Measurements from ENCODE around the gene TACC3. TPM values are rescaled to one million over a fixed set of nuclear protein-coding genes. Genes with fewer than 3 reads are reported as not detected.

TACC3 gene
- total and polyA plus RNA-seq, 2 donors (not counting 1 experiment from before 2014, with no cell fraction given): 7.3 to 10.2 TPM

DNA sequence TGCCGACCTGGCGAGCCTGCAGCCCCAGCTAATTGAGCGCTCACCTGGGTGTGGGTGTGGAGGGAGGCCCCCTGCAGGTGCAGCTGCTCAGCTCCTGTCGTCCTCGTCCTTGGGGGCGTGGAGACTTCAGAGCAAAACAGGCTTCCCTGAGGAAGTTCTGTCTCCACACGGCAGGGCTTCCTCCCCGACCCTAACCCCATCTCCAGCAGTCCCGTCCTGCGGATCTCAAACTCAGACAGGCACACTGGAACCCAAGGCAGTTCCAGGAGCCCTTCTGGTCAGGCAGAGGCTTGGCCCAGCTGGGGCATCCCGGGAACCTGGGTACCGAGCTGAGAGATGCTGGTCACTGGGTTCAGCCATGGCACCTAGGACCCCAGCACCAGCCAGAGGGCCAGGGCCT lies 24.4 kb downstream of the TACC3 start:
- DNase-seq (ENCODE audit: low read depth in 2 of 2): no peak
- Histone ChIP-seq H4K20me1 (ENCODE audit: control insufficient read depth, extremely low read depth, insufficient read depth, low read length) (peaks cover 2% of the 10 kb centered on the region), H3K9ac (ENCODE audit: insufficient read depth, low read length) (no peak overlapping the region), H3K4me2 (ENCODE audit: extremely low read depth, insufficient read depth, low read length) (no peak overlapping the region), H2AFZ (ENCODE audit: low read length) (no peak overlapping the region), H3K36me3 (ENCODE audit: control insufficient read depth, insufficient read depth, low read length) (peaks cover 14% of the 10 kb centered on the region), H3K9me3 (ENCODE audit: control insufficient read depth, insufficient read depth, low read depth, low read length) (no peaks in the 10 kb centered on the region), H3K79me2 (ENCODE audit: control insufficient read depth, insufficient read depth, low read length) (no peaks in the 10 kb centered on the region), H3K27ac (ENCODE audit: insufficient read depth, low read length) (no peak overlapping the region), H3K4me3 (replicated peaks in 1 of 4; ENCODE audit: control extremely low read depth in 1 of 4, insufficient read depth in 1 of 4, low read depth in 3 of 4, low read length in 4 of 4) (no peak overlapping the region), H3K4me1 (ENCODE audit: control insufficient read depth, extremely low read depth, insufficient read depth, low read length) (no peaks in the 10 kb centered on the region), H3K27me3 (ENCODE audit: control insufficient read depth, insufficient read depth, low read length) (no peaks in the 10 kb centered on the region)
- TF ChIP-seq, protein P1, sequence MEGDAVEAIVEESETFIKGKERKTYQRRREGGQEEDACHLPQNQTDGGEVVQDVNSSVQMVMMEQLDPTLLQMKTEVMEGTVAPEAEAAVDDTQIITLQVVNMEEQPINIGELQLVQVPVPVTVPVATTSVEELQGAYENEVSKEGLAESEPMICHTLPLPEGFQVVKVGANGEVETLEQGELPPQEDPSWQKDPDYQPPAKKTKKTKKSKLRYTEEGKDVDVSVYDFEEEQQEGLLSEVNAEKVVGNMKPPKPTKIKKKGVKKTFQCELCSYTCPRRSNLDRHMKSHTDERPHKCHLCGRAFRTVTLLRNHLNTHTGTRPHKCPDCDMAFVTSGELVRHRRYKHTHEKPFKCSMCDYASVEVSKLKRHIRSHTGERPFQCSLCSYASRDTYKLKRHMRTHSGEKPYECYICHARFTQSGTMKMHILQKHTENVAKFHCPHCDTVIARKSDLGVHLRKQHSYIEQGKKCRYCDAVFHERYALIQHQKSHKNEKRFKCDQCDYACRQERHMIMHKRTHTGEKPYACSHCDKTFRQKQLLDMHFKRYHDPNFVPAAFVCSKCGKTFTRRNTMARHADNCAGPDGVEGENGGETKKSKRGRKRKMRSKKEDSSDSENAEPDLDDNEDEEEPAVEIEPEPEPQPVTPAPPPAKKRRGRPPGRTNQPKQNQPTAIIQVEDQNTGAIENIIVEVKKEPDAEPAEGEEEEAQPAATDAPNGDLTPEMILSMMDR (conservative IDR thresholded peaks at IDR 0.05 in 1 of 2, IDR thresholded peaks at IDR 0.05 in 1 of 2; ENCODE audit: low read depth in 1 of 2, low read length in 2 of 2): no peak
- TF ChIP-seq EZH2 (IDR thresholded peaks at IDR 0.05; ENCODE audit: low read length, missing control alignments): no peak

DNA sequence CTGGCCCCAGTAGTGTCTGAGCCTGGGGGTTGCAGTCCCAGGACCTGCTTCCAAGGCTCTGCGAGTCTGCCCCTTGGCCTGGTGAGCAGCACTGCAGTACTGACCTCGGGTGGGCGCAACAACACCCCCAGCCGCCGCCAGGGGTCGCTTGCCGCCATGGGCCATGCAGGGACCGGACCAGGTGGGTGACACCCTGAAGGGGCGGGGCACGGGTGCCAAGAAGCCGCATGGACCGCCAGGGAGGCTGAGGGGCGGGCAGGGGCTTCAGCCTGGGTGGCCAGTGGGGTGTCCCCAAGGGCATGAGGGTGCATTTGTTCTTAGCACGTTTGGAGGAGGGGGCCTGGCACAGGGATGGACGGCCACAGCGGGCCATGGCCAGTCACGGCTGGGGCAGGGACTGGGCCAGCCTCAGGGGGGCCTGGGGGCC lies 25.0 kb downstream of the TACC3 start:
- Histone ChIP-seq H3K9me3 (ENCODE audit: control insufficient read depth, insufficient read depth, low read depth, low read length) (no peaks in the 10 kb centered on the region), H3K4me2 (ENCODE audit: extremely low read depth, insufficient read depth, low read length) (no peak overlapping the region), H3K9ac (ENCODE audit: insufficient read depth, low read length) (no peak overlapping the region), H3K79me2 (ENCODE audit: control insufficient read depth, insufficient read depth, low read length) (no peaks in the 10 kb centered on the region), H3K36me3 (ENCODE audit: control insufficient read depth, insufficient read depth, low read length) (peaks cover 11% of the 10 kb centered on the region), H3K4me1 (ENCODE audit: control insufficient read depth, extremely low read depth, insufficient read depth, low read length) (no peaks in the 10 kb centered on the region), H2AFZ (ENCODE audit: low read length) (no peak overlapping the region), H3K4me3 (replicated peaks in 1 of 4; ENCODE audit: control extremely low read depth in 1 of 4, insufficient read depth in 1 of 4, low read depth in 3 of 4, low read length in 4 of 4) (no peak overlapping the region), H3K27ac (ENCODE audit: insufficient read depth, low read length) (no peak overlapping the region), H3K27me3 (ENCODE audit: control insufficient read depth, insufficient read depth, low read length) (no peaks in the 10 kb centered on the region), H4K20me1 (ENCODE audit: control insufficient read depth, extremely low read depth, insufficient read depth, low read length) (peaks cover 2% of the 10 kb centered on the region)
- DNase-seq (ENCODE audit: low read depth in 2 of 2): peak; percentile 54 to 57
- no peak for TF ChIP-seq EZH2 (IDR thresholded peaks at IDR 0.05; ENCODE audit: low read length, missing control alignments)
- TF ChIP-seq, protein P1 (conservative IDR thresholded peaks at IDR 0.05 in 1 of 2, IDR thresholded peaks at IDR 0.05 in 1 of 2; ENCODE audit: low read depth in 1 of 2, low read length in 2 of 2): peak; percentile 66 to 77

DNA sequence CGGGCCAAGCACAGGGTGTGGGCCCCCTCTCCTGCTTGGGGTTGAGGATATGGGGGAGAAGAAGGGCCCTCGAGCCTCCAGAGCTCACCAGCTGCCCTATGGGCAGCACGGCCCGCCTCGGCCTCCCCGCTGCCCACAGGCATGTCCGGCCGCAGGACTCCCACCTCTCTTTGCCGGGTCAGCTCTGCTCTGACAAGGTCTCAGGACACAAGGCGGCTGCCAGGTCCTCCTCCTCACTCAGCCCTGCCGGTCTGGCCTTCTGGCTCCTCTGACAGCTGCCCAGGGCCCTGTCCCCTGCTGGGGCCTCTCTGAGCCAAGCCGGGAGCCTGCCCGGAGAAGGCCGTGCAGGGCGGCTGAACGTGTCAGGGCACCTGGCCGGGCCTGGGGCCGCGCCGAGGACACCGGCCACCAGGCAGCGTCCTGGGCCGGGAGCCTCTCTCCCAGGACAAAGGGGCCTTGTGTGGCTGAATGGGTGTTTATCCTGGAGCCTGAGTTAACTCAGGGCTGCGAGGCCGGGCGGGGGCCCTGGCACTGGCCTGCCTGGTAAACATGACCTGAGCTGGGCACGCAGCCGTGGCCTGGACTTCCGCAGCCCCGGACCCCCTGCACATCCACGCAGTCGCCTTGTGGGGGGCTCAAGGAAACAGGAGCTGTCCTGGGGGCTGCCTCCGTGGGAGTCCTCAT lies 25.7 kb downstream of the TACC3 start:
- H3K27ac ChIP-seq (ENCODE audit: insufficient read depth, low read length): no peak overlapping the region
- no peaks in the 10 kb centered on the region for H3K9me3 ChIP-seq (ENCODE audit: control insufficient read depth, insufficient read depth, low read depth, low read length)

More for the DNA sequence above, 25.7 kb downstream of the TACC3 start:
- Histone ChIP-seq H4K20me1 (ENCODE audit: control insufficient read depth, extremely low read depth, insufficient read depth, low read length) (peaks cover 2% of the 10 kb centered on the region), H3K36me3 (ENCODE audit: control insufficient read depth, insufficient read depth, low read length) (peaks cover 8% of the 10 kb centered on the region), H2AFZ (ENCODE audit: low read length) (no peak overlapping the region), H3K4me3 (replicated peaks in 1 of 4; ENCODE audit: control extremely low read depth in 1 of 4, insufficient read depth in 1 of 4, low read depth in 3 of 4, low read length in 4 of 4) (no peak overlapping the region), H3K79me2 (ENCODE audit: control insufficient read depth, insufficient read depth, low read length) (no peaks in the 10 kb centered on the region), H3K27me3 (ENCODE audit: control insufficient read depth, insufficient read depth, low read length) (no peaks in the 10 kb centered on the region), H3K4me1 (ENCODE audit: control insufficient read depth, extremely low read depth, insufficient read depth, low read length) (no peaks in the 10 kb centered on the region), H3K4me2 (ENCODE audit: extremely low read depth, insufficient read depth, low read length) (no peak overlapping the region), H3K9ac (ENCODE audit: insufficient read depth, low read length) (no peak overlapping the region)
- no peak for DNase-seq (ENCODE audit: low read depth in 2 of 2)
- TF ChIP-seq EZH2 (IDR thresholded peaks at IDR 0.05; ENCODE audit: low read length, missing control alignments): no peak
- TF ChIP-seq, protein P1 (conservative IDR thresholded peaks at IDR 0.05 in 1 of 2, IDR thresholded peaks at IDR 0.05 in 1 of 2; ENCODE audit: low read depth in 1 of 2, low read length in 2 of 2): no peak

All from fibroblast of lung (primary cell).